Measurements from ENCODE around the gene PSD2.

PSD2 gene

DNA sequence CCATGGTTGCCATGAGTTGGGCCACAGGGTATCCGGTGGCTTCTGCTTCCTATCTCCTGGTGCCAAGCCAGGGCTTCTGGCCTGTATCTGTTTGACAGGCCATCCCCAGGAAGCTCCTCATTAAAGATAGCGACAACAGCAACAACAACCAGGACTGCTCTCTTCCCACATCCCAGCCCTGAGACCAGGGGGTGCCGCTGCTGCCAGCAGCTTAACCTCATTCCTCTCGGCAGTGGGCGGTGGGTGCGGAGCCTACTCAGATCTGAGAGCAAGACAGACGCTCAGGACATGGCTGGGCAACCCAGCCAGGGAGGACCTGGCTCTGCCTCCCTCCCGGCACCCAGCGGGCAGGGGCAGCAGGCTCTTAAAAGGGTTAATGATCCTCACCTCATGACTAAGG is 98.3 kb downstream of the PSD2 start:
- Mint-ChIP-seq H3K27ac (no peak overlapping the region), H3K27me3 (peaks cover 27% of the 10 kb centered on the region), H3K4me1 (no peaks in the 10 kb centered on the region), H3K4me3 (no peak overlapping the region), H3K9me3 (no peaks in the 10 kb centered on the region)
- DNase-seq: no peak
- ATAC-seq: no peak

All from stimulated activated naive CD8-positive, alpha-beta T cell treated with anti-CD3 and anti-CD28 coated beads, Interleukin-15, amount 100 ng/mL, for 72 hours (primary cell).